Stimulated activated naive CD4-positive, alpha-beta T cell (primary cell): ENCODE data around the gene ATRNL1.

ENCODE experiments used
- DNase-seq, 6 experiments: peaks; one replicate each; lab custom pipeline; 2025; lab: John Stamatoyannopoulos, UW

The ATRNL1 gene

GRCh38 chr10:115988380-115988779 is 895.2 kb downstream of the ATRNL1 start:
- no peak for DNase-seq

GRCh38 chr10:115989621-115990020 is 896.5 kb downstream of the ATRNL1 start:
- no peak for DNase-seq

GRCh38 chr10:115992236-115992986 is 899.2 kb downstream of the ATRNL1 start:
- DNase-seq, result no peak

- no peak for DNase-seq
Measured at GRCh38 chr10:115996031-115996430, 902.9 kb downstream of the ATRNL1 start.

GRCh38 chr10:115998301-115998700 is 905.1 kb downstream of the ATRNL1 start:
- DNase-seq, result no peak
